HepG2 (cell line): ENCODE data around the gene FAS. TPM values are rescaled to one million over a fixed set of nuclear protein-coding genes. Genes with fewer than 3 reads are reported as not detected.
A peak's percentile ranks its signal among the peaks of the same experiment; 100 is the strongest.

ENCODE experiments used
- ATF7 ChIP-seq, 2 experiments: fragments of 450-650 bp in 1 of 2; sonication (generic) in 1 of 2; formaldehyde crosslinking in 1 of 2; IDR thresholded peaks; 2 replicates each; pipeline versions ENCODE4 v1.4.0 to v1.6.1; 2016 to 2020; ENCODE audit warnings: antibody characterized with exemption in 1 of 2, mild to moderate bottlenecking in 1 of 2, missing genetic modification reagents in 1 of 2
- CBX5 ChIP-seq: sonication (generic); formaldehyde crosslinking; IDR thresholded peaks from 2 replicates; pipeline ENCODE4 v1.4.0; 2020; ENCODE audit warnings: missing genetic modification reagents, borderline replicate concordance
- CENPT ChIP-seq: sonication (generic); formaldehyde crosslinking; IDR thresholded peaks from 2 replicates; pipeline ENCODE4 v1.8.0; 2022; ENCODE audit warnings: low read depth, mild to moderate bottlenecking, moderate library complexity, missing genetic modification reagents
- EZH2 ChIP-seq: conservative IDR thresholded peaks from 2 replicates; pipeline ENCODE4 v1.6.1; 2012; ENCODE audit warnings: mild to moderate bottlenecking, low read depth, low read length, moderate library complexity
- MEF2D ChIP-seq: sonication (generic); formaldehyde crosslinking; IDR thresholded peaks from 2 replicates; pipeline ENCODE4 v1.5.1; 2020; ENCODE audit warnings: mild to moderate bottlenecking, missing genetic modification reagents
- MLLT10 ChIP-seq: sonication (generic); formaldehyde crosslinking; IDR thresholded peaks from 2 replicates; pipeline ENCODE4 v1.4.0; 2020; ENCODE audit warnings: missing genetic modification reagents
- SAP130 ChIP-seq: IDR thresholded peaks from 2 replicates; pipeline ENCODE4 v1.6.1; 2016; ENCODE audit warnings: low read depth
- TOPORS ChIP-seq: sonication (generic); formaldehyde crosslinking; IDR thresholded peaks from 2 replicates; pipeline ENCODE4 v1.8.0; 2023; ENCODE audit warnings: mild to moderate bottlenecking, missing genetic modification reagents
- ZNF329 ChIP-seq: sonication (generic); formaldehyde crosslinking; IDR thresholded peaks from 2 replicates; pipeline ENCODE4 v1.9.0; 2021; ENCODE audit warnings: low read depth, mild to moderate bottlenecking, missing genetic modification reagents
- polyA plus RNA-seq, 8 experiments: library from polyadenylated mRNA; depleted of rRNA in 3 of 8; stranded (reverse) in 7 of 8; unstranded in 1 of 8; fragments of >200 nt; fragmentation: Illumina TruSeq in 4 of 8; extraction: Trizol in 4 of 8; gene quantifications; 2 replicates each; pipeline versions ENCODE4 v1.2.1 to v1.2.3, GENCODE V29; 2011 to 2016; ENCODE audit warnings: low read depth in 4 of 8, missing spikeins in 1 of 8, mixed read lengths in 1 of 8; ENCODE audit not compliant: insufficient read depth in 1 of 8
- total RNA-seq, 5 experiments: library from RNA; depleted of rRNA; stranded (reverse); fragments of >200 nt; fragmentation: Illumina TruSeq; extraction: Trizol; gene quantifications; 2 replicates each; pipeline ENCODE4 v1.2.3, GENCODE V29; 2016; ENCODE audit warnings: low read depth in 1 of 5
- TF ChIP-seq, protein P1 (sequence below): sonication (generic); formaldehyde crosslinking; IDR thresholded peaks from 2 replicates; pipeline ENCODE4 v1.9.0; 2021; ENCODE audit warnings: missing genetic modification reagents, mild to moderate bottlenecking, borderline replicate concordance
- TF ChIP-seq, protein P2 (sequence below): sonication (generic); formaldehyde crosslinking; IDR thresholded peaks from 2 replicates; pipeline ENCODE4 v1.4.0; 2020; ENCODE audit warnings: missing genetic modification reagents
- TF ChIP-seq, protein P3 (sequence below): sonication (generic); formaldehyde crosslinking; IDR thresholded peaks from 2 replicates; pipeline ENCODE4 v1.8.0; 2022; ENCODE audit warnings: mild to moderate bottlenecking, missing genetic modification reagents
- TF ChIP-seq, protein P4 (sequence below): sonication (generic); formaldehyde crosslinking; IDR thresholded peaks from 2 replicates; pipeline ENCODE4 v1.4.0; 2020; ENCODE audit warnings: mild to moderate bottlenecking, missing genetic modification reagents
- TF ChIP-seq, protein P5 (sequence below): IDR thresholded peaks from 2 replicates; pipeline ENCODE4 v1.6.1; 2016
- TF ChIP-seq, protein P6 (sequence below): sonication (generic); formaldehyde crosslinking; IDR thresholded peaks from 2 replicates; pipeline ENCODE4 v1.5.0; 2020; ENCODE audit warnings: missing genetic modification reagents, mild to moderate bottlenecking, borderline replicate concordance

Gene FAS
- total and polyA plus RNA-seq, 2 of the 13 experiments (the other 11 are each of a cell fraction or from before 2014, with no cell fraction given) = 5.9 to 17.9 TPM

DNA sequence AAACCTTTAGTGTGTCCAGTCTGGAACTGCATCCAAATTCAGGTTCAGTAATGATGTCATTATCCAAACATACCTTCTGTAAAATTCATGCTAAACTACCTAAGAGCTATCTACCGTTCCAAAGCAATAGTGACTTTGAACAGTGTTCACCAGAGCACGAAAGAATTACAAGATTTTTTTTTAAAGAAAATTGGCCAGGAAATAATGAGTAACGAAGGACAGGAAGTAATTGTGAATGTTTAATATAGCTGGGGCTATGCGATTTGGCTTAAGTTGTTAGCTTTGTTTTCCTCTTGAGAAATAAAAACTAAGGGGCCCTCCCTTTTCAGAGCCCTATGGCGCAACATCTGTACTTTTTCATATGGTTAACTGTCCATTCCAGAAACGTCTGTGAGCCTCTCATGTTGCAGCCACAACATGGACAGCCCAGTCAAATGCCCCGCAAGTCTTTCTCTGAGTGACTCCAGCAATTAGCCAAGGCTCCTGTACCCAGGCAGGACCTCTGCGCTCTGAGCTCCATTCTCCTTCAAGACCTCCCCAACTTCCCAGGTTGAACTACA, 694 bp upstream of the FAS start (continued):
- peak; percentile 63; the same call in 1 of the 2 replicates for TF ChIP-seq ATF7 (IDR thresholded peaks at IDR 0.05)
- TF ChIP-seq ATF7 (CRISPR knock-in tag; IDR thresholded peaks at IDR 0.05) = no peak
- TF ChIP-seq TOPORS (CRISPR knock-in tag) = no peak
- TF ChIP-seq, protein P1, sequence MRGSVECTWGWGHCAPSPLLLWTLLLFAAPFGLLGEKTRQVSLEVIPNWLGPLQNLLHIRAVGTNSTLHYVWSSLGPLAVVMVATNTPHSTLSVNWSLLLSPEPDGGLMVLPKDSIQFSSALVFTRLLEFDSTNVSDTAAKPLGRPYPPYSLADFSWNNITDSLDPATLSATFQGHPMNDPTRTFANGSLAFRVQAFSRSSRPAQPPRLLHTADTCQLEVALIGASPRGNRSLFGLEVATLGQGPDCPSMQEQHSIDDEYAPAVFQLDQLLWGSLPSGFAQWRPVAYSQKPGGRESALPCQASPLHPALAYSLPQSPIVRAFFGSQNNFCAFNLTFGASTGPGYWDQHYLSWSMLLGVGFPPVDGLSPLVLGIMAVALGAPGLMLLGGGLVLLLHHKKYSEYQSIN (CRISPR knock-in tag) = no peak
- TF ChIP-seq, protein P2, sequence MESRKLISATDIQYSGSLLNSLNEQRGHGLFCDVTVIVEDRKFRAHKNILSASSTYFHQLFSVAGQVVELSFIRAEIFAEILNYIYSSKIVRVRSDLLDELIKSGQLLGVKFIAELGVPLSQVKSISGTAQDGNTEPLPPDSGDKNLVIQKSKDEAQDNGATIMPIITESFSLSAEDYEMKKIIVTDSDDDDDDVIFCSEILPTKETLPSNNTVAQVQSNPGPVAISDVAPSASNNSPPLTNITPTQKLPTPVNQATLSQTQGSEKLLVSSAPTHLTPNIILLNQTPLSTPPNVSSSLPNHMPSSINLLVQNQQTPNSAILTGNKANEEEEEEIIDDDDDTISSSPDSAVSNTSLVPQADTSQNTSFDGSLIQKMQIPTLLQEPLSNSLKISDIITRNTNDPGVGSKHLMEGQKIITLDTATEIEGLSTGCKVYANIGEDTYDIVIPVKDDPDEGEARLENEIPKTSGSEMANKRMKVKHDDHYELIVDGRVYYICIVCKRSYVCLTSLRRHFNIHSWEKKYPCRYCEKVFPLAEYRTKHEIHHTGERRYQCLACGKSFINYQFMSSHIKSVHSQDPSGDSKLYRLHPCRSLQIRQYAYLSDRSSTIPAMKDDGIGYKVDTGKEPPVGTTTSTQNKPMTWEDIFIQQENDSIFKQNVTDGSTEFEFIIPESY (CRISPR knock-in tag) = no peak
- TF ChIP-seq, protein P3, sequence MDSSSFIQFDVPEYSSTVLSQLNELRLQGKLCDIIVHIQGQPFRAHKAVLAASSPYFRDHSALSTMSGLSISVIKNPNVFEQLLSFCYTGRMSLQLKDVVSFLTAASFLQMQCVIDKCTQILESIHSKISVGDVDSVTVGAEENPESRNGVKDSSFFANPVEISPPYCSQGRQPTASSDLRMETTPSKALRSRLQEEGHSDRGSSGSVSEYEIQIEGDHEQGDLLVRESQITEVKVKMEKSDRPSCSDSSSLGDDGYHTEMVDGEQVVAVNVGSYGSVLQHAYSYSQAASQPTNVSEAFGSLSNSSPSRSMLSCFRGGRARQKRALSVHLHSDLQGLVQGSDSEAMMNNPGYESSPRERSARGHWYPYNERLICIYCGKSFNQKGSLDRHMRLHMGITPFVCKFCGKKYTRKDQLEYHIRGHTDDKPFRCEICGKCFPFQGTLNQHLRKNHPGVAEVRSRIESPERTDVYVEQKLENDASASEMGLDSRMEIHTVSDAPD (CRISPR knock-in tag) = no peak
- TF ChIP-seq SAP130 (CRISPR knock-in tag) = no peak
- TF ChIP-seq CBX5 (CRISPR knock-in tag) = no peak
- no peak for TF ChIP-seq EZH2
- TF ChIP-seq ZNF329 (CRISPR knock-in tag) = 0 out of 2 replicates have a peak, but pooled peaks have one; percentile 6
- TF ChIP-seq CENPT (CRISPR knock-in tag) = no peak
- TF ChIP-seq, protein P4, sequence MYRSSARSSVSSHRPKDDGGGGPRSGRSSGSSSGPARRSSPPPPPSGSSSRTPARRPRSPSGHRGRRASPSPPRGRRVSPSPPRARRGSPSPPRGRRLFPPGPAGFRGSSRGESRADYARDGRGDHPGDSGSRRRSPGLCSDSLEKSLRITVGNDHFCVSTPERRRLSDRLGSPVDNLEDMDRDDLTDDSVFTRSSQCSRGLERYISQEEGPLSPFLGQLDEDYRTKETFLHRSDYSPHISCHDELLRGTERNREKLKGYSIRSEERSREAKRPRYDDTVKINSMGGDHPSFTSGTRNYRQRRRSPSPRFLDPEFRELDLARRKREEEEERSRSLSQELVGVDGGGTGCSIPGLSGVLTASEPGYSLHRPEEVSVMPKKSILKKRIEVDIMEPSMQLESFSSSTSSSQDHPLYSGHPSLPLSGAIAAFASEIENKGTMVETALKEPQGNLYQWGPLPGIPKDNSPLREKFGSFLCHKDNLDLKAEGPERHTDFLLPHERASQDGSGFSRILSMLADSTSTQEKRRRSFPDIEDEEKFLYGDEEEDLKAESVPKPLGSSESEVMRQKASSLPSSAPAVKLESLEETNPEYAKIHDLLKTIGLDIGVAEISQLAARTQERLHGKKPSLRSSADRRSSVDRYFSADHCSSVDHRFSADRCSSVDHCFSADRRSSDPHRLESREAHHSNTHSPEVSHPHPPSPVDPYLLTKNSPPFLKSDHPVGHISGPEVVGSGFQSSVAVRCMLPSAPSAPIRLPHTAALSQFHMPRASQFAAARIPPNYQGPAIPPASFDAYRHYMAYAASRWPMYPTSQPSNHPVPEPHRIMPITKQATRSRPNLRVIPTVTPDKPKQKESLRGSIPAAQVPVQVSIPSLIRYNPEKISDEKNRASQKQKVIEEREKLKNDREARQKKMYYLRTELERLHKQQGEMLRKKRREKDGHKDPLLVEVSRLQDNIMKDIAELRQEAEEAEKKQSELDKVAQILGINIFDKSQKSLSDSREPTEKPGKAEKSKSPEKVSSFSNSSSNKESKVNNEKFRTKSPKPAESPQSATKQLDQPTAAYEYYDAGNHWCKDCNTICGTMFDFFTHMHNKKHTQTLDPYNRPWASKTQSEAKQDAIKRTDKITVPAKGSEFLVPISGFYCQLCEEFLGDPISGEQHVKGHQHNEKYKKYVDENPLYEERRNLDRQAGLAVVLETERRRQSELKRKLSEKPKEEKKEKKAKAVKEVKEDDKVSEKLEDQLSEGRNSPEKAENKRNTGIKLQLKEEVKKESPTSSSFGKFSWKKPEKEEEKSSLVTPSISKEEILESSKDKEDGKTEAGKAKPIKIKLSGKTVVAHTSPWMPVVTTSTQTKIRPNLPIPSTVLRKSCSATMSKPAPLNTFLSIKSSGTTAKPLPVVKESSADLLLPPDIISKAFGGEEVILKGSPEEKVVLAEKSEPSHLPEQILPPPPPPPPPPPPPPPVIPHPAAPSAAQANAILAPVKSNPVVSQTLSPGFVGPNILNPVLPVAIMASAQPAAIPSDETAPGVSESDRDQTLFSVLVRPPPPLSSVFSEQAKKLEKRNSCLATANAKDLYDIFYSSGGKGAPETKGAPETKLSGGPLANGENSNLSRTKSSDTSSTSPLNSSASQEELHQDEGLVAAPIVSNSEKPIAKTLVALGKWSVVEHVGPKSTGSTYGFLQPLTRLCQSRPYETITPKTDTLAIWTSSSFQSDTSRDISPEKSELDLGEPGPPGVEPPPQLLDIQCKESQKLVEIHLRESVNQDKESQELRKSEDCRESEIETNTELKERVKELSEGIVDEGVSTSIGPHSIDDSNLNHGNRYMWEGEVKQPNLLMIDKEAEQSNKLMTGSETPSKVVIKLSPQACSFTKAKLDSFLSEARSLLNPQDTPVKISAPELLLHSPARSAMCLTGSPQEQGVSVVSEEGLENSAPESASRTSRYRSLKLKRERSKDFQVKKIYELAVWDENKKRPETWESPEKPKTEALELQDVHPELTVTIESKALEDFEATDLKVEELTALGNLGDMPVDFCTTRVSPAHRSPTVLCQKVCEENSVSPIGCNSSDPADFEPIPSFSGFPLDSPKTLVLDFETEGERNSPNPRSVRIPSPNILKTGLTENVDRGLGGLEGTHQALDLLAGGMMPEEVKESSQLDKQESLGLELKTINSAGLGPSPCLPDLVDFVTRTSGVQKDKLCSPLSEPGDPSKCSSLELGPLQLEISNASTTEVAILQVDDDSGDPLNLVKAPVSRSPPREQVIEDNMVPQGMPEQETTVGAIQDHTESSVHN (CRISPR knock-in tag) = no peak
- TF ChIP-seq MEF2D (CRISPR knock-in tag) = no peak
- TF ChIP-seq, protein P5, sequence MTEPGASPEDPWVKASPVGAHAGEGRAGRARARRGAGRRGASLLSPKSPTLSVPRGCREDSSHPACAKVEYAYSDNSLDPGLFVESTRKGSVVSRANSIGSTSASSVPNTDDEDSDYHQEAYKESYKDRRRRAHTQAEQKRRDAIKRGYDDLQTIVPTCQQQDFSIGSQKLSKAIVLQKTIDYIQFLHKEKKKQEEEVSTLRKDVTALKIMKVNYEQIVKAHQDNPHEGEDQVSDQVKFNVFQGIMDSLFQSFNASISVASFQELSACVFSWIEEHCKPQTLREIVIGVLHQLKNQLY = no peak
- TF ChIP-seq, protein P6, sequence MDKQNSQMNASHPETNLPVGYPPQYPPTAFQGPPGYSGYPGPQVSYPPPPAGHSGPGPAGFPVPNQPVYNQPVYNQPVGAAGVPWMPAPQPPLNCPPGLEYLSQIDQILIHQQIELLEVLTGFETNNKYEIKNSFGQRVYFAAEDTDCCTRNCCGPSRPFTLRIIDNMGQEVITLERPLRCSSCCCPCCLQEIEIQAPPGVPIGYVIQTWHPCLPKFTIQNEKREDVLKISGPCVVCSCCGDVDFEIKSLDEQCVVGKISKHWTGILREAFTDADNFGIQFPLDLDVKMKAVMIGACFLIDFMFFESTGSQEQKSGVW (CRISPR knock-in tag) = no peak
- no peak for TF ChIP-seq MLLT10 (CRISPR knock-in tag)
